OCI-M2 (cell line): ENCODE measurements around the gene DIPK1A.
"Not testable (repeated sequence)": the region's sequence is repeated elsewhere in the genome, so short reads cannot be mapped to it uniquely, and the experiment has no call there.

ENCODE experiments used
- DNase-seq: peaks from one replicate; lab custom pipeline; 2025; ENCODE audit not compliant: unreplicated experiment; lab: John Stamatoyannopoulos, UW

Gene DIPK1A

GRCh38 chr1:92921031-92922023 lies 39.9 kb downstream of the DIPK1A start:
- DNase-seq: no peak

- no peak for DNase-seq
Measured at GRCh38 chr1:92916899-92917298, 44.4 kb downstream of the DIPK1A start.

GRCh38 chr1:92915547-92915946 lies 45.7 kb downstream of the DIPK1A start:
- DNase-seq: no peak

- DNase-seq: no peak
Measured at GRCh38 chr1:92913093-92913819, 48.0 kb downstream of the DIPK1A start.

- no peak for DNase-seq
Measured at GRCh38 chr1:92910081-92910480, 51.2 kb downstream of the DIPK1A start.

GRCh38 chr1:92909321-92909720 lies 51.9 kb downstream of the DIPK1A start:
- no peak for DNase-seq

GRCh38 chr1:92907949-92908684 lies 53.1 kb downstream of the DIPK1A start:
- DNase-seq: no peak

- DNase-seq: no peak
Measured at GRCh38 chr1:92903765-92904164, 57.5 kb downstream of the DIPK1A start.

- DNase-seq: no peak
Measured at GRCh38 chr1:92902406-92902744, 58.9 kb downstream of the DIPK1A start.

- DNase-seq: no peak
Measured at GRCh38 chr1:92901699-92902405, 59.4 kb downstream of the DIPK1A start.

GRCh38 chr1:92901126-92901525 lies 60.1 kb downstream of the DIPK1A start:
- no peak for DNase-seq

- no peak for DNase-seq
Measured at GRCh38 chr1:92900539-92900938, 60.7 kb downstream of the DIPK1A start.

- no peak for DNase-seq
Measured at GRCh38 chr1:92899780-92900179, 61.5 kb downstream of the DIPK1A start.

GRCh38 chr1:92898053-92898452 lies 63.2 kb downstream of the DIPK1A start:
- not testable (repeated sequence) for DNase-seq

- DNase-seq: no peak
Measured at GRCh38 chr1:92887465-92887864, 73.8 kb downstream of the DIPK1A start.

- DNase-seq: no peak
Measured at GRCh38 chr1:92886886-92887419, 74.3 kb downstream of the DIPK1A start.

GRCh38 chr1:92884195-92884594 lies 77.1 kb downstream of the DIPK1A start:
- no peak for DNase-seq

- DNase-seq: no peak
Measured at GRCh38 chr1:92883297-92883696, 78.0 kb downstream of the DIPK1A start.

- DNase-seq: no peak
Measured at GRCh38 chr1:92882819-92883218, 78.4 kb downstream of the DIPK1A start.

GRCh38 chr1:92881391-92881790 lies 79.9 kb downstream of the DIPK1A start:
- no peak for DNase-seq
